IPS DF 6.9 (cell line): Measurements from ENCODE around the gene OBSCN.

ENCODE experiments used
- DNase-seq: peaks from one replicate; pipeline ENCODE4 v3.0.0-alpha.2; 2013; ENCODE audit warnings: low read depth, low spot score
- H3K27ac ChIP-seq: one replicate; pipeline ENCODE4 v1.5.1; 2013; ENCODE audit warnings: low read length, control low read depth
- H3K27me3 ChIP-seq: 2 replicates; pipeline ENCODE4 v1.6.1; 2013; ENCODE audit warnings: mild to moderate bottlenecking, low read length; ENCODE audit not compliant: control insufficient read depth, insufficient read depth
- H3K36me3 ChIP-seq: 2 replicates; pipeline ENCODE4 v1.6.1; 2013; ENCODE audit warnings: low read length; ENCODE audit not compliant: control insufficient read depth, insufficient read depth
- H3K4me1 ChIP-seq: 2 replicates; pipeline ENCODE4 v1.6.1; 2013; ENCODE audit warnings: low read length; ENCODE audit not compliant: control insufficient read depth, insufficient read depth
- H3K4me3 ChIP-seq: 2 replicates; pipeline ENCODE4 v1.5.1; 2013; ENCODE audit warnings: mild to moderate bottlenecking, low read length
- H3K9me3 ChIP-seq: 2 replicates; pipeline ENCODE4 v1.6.1; 2013; ENCODE audit warnings: low read length, inconsistent platforms; ENCODE audit not compliant: control insufficient read depth, insufficient read depth
- WGBS: extraction: QIAGEN DNeasy Blood & Tissue Kit; methylation state at CpG from one replicate; pipeline ENCODE4 v1.1.7; 2013; ENCODE audit warnings: mixed read lengths, missing lambda C conversion rate; ENCODE audit not compliant: insufficient read length, insufficient coverage; 5-methylcytosine and 5-hydroxymethylcytosine counted together

Gene OBSCN

DNA sequence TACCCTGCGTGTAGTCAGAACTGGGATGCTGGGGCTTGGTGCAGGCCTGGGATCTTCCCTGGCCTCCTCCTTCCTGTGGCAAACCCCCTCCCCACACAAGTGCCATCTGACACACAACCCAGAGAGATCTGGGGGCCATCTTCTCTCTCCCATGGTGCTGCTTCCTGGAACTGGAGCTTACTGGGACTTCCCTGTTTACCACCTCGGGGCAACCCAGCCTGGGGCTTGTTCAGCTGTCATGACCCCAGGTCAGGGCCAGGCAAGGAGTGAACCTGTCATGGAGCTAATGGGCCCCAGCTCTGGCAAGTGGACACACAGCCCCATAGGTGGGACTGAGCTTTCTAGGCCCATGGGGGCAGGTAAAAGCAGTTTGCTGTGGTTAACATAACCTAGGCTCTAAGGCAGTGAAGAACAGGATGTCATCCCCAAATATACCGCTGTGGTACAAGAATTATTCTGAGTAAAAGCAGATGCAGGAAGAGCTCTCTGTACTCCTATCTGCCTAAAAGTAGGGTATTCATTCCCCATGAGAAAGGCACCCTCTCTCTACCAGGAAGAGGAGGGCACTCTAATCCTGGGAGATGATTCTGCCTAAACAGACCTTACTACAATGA, 196.4 kb downstream of the OBSCN start:
- no CpG with 5 or more reads among the region's 3 CpGs for WGBS
- H3K4me1 ChIP-seq = peaks cover 8% of the 10 kb centered on the region
- no peaks in the 10 kb centered on the region for H3K27me3 ChIP-seq
- peaks cover 13% of the 10 kb centered on the region; the same call in 1 of the 2 replicates for H3K36me3 ChIP-seq
- H3K27ac ChIP-seq = no peak overlapping the region
- no peak overlapping the region for H3K4me3 ChIP-seq
- DNase-seq = no peak
- H3K9me3 ChIP-seq = no peaks in the 10 kb centered on the region

GRCh38 chr1:228405200-228405978, 197.5 kb downstream of the OBSCN start:
- Histone ChIP-seq H3K36me3 (peaks cover 7% of the 10 kb centered on the region; the same call in 1 of the 2 replicates), H3K4me1 (peaks cover 10% of the 10 kb centered on the region), H3K27me3 (no peaks in the 10 kb centered on the region; the same call in 1 of the 2 replicates), H3K27ac (no peak overlapping the region), H3K9me3 (no peaks in the 10 kb centered on the region), H3K4me3 (peak overlapping the region; percentile 99; the same call in 1 of the 2 replicates)
- no peak for DNase-seq
- WGBS = no CpG with 5 or more reads among the region's 11 CpGs

- Histone ChIP-seq H3K9me3 (no peaks in the 10 kb centered on the region), H3K27ac (no peak overlapping the region), H3K27me3 (no peaks in the 10 kb centered on the region; the same call in 1 of the 2 replicates), H3K4me3 (peak overlapping the region; percentile 99), H3K4me1 (peaks cover 10% of the 10 kb centered on the region), H3K36me3 (peaks cover 3% of the 10 kb centered on the region; the same call in 1 of the 2 replicates)
- no CpG with 5 or more reads among the region's 21 CpGs for WGBS
- no peak for DNase-seq
Measured at GRCh38 chr1:228405979-228406228, 198.1 kb downstream of the OBSCN start.

DNA sequence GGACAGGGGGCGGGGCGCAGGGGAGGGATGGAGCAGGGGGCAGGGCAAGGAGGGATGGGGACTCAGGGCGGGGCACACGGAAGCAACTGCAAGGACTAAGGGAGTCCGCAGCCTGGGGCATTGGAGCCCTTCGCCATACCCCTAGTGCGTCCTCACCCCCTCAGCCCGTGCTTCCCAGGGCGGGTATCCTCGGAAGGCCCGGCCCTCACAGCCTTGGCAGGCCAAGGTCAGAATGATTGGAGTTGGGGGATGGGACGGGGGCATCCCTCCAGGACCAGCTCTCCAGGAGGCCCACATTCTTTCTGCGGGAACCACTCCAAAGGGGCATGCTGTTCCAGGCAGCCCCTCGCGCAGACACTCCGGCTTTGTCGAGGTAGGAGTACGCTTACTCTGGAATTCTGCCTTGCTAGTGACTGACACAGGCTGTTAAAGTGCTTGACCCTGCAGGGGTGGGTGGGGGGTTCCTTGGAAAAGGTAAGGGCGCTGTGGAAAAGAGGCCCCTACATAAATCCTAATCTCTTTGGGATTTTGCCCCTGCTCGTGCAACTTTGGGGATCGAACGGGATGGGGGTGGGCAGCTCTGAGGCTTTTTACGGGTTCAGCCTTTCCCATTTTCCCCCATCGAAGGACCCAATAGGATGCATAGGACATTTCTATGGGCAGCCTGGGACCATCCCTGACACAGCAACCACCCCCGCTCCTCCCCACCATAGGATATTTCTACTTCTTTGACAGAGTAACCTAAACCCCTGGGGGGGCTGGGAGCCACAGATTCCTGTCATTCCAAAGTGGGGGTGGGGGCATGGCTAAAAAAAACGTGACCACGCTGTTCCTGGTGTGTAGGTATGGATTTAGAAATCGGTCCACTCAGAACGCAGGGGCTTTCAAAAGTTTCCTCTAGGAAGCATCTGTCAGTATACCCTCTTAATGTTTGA, 199.5 kb downstream of the OBSCN start:
- Histone ChIP-seq H3K27ac (no peak overlapping the region), H3K27me3 (no peaks in the 10 kb centered on the region; the same call in 1 of the 2 replicates), H3K9me3 (no peaks in the 10 kb centered on the region), H3K4me3 (peak overlapping the region; percentile 74), H3K4me1 (peaks cover 10% of the 10 kb centered on the region), H3K36me3 (no peaks in the 10 kb centered on the region)
- DNase-seq = no peak
- WGBS = no CpG with 5 or more reads among the region's 29 CpGs

- H3K36me3 ChIP-seq = no peaks in the 10 kb centered on the region
Measured at GRCh38 chr1:228408041-228408868, 200.4 kb downstream of the OBSCN start.

DNA sequence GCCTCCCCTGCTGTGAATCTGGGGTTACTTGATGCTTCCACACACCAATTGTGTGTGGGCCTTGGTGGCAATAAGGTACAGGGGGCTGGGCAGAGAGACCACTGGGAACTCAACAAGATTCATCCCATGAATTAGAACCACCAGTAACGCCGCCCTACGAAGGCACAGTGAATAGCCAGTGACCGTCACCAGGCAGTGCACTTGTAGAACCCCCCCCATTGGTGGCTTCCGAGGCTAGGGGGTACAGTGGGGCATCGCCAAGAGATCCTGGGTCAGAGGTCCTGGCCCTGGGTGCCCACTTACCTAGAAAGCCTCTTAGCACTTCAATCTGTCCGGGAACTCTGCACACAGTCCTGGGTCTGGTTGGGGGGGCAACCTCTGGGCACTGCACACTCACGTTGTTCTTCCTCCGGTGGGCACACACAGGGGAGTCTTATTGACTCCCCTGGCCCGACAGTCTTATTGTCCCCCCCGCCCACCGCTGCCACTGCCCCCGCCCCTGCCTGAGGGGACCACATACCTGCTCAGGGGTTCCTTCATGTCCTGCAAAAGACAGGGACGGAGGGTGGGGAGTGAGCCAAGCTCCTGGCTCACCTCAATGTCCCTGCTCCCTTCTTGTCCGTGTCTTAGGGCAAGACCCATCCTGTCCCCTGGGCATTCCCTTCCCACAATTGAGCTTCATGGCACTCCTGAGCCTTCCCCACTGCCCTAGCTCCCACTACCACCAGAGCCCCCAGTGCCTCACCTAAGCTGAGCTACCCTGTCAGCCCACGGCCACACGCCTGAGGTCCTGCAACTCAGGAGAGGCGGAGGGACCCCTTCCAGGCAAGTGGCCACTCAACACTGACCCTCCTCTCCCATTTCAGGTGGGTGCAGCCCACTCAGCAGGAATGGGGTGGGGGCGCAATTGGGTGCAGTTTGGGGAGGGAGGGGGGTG, 201.3 kb downstream of the OBSCN start:
- H3K36me3 ChIP-seq = no peaks in the 10 kb centered on the region
- H3K27ac ChIP-seq = no peak overlapping the region
- no peaks in the 10 kb centered on the region for H3K9me3 ChIP-seq
- no peak for DNase-seq
- WGBS = no CpG with 5 or more reads among the region's 19 CpGs
- peaks cover 10% of the 10 kb centered on the region for H3K4me1 ChIP-seq
- no peak overlapping the region for H3K4me3 ChIP-seq
- no peaks in the 10 kb centered on the region; the same call in 1 of the 2 replicates for H3K27me3 ChIP-seq

More at GRCh38 chr1:228408041-228408868, 200.4 kb downstream of the OBSCN start:
- H3K27me3 ChIP-seq = no peaks in the 10 kb centered on the region; the same call in 1 of the 2 replicates
- H3K9me3 ChIP-seq = no peaks in the 10 kb centered on the region
- H3K4me3 ChIP-seq = no peak overlapping the region
- DNase-seq = no peak
- no peak overlapping the region for H3K27ac ChIP-seq
- no CpG with 5 or more reads among the region's 27 CpGs for WGBS
- H3K4me1 ChIP-seq = peaks cover 10% of the 10 kb centered on the region

DNA sequence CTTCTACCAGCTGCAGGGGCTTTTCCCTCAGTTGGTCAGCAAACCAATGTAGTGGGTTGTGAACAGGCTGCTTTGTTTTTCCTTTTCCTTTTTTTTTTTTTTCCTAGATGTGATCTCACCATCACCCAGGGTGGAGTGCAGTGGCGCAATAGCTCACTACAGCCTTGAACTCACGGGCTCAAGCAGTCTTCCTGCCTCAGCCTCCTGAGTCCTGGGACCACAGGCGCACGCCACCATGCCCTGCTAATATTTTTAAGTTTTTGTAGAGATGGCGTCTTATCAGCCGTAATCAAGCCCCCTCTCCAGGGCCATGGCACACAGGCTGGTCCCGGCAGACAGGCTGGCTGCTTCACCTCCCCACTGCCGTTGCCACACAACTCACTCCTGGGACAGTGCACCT, 202.2 kb downstream of the OBSCN start:
- no CpG with 5 or more reads among the region's 8 CpGs for WGBS
- H3K27me3 ChIP-seq = peaks cover 4% of the 10 kb centered on the region; the same call in 1 of the 2 replicates
- no peaks in the 10 kb centered on the region for H3K9me3 ChIP-seq
- no peak for DNase-seq
- peaks cover 10% of the 10 kb centered on the region for H3K4me1 ChIP-seq
- H3K36me3 ChIP-seq = no peaks in the 10 kb centered on the region
- no peak overlapping the region for H3K4me3 ChIP-seq
- no peak overlapping the region for H3K27ac ChIP-seq

DNA sequence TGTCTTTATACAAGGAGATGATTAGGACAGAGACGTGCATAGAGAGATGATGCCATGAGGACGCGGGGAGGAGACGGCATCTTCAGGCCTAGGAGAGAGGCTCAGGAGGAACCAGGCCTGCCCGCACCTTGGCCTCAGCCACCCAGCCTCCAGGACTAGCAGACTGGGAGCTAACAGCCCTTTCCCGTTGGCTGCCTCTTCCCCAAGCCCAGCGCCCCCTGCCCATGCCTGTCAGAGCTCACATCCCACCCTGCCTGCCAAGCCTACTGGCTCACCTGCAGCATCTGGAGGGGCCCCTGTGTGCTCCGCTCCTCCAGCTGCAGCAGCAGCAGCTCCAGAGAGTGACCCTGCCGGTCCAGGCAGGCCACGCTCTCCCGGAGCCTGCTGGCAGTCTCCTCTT, 202.8 kb downstream of the OBSCN start:
- no CpG with 5 or more reads among the region's 11 CpGs for WGBS
- Histone ChIP-seq H3K27ac (no peak overlapping the region), H3K27me3 (peaks cover 7% of the 10 kb centered on the region; the same call in 1 of the 2 replicates), H3K9me3 (no peaks in the 10 kb centered on the region), H3K4me1 (peaks cover 10% of the 10 kb centered on the region), H3K36me3 (no peaks in the 10 kb centered on the region), H3K4me3 (no peak overlapping the region)
- no peak for DNase-seq

- no peak overlapping the region for H3K27ac ChIP-seq
- WGBS = no CpG with 5 or more reads among the region's 5 CpGs
Measured at GRCh38 chr1:228411121-228411520, 203.3 kb downstream of the OBSCN start.

More at GRCh38 chr1:228411121-228411520, 203.3 kb downstream of the OBSCN start:
- Histone ChIP-seq H3K36me3 (no peaks in the 10 kb centered on the region), H3K9me3 (no peaks in the 10 kb centered on the region), H3K4me1 (peaks cover 12% of the 10 kb centered on the region), H3K27me3 (peaks cover 9% of the 10 kb centered on the region; the same call in 1 of the 2 replicates), H3K4me3 (no peak overlapping the region)
- no peak for DNase-seq
